Activated CD8-positive, alpha-beta memory T cell treated with anti-CD3 and anti-CD28 coated beads, Interleukin-2, amount 10 ng/mL, durations not matched to agents 7 days and 5 days (primary cell): ENCODE results near the gene SLC35A3. TPM values are rescaled to one million over a fixed set of nuclear protein-coding genes. Genes with fewer than 3 reads are reported as not detected.

Experiments used
- ATAC-seq: fragments of 150-1000 bp; cut with Tn5 transposase; one replicate; pipeline ENCODE4 v1.10.0; 2021; ENCODE audit warnings: moderate library complexity
- CTCF ChIA-PET: fragments of 350-600 bp; sonication (Branson Sonifier 250); formaldehyde crosslinking; loops from one replicate; lab custom pipeline; 2021; ENCODE audit warnings: antibody characterized with exemption; lab: Charles Lee
- DNase-seq: peaks from one replicate; pipeline ENCODE4 v3.0.0-alpha.2; 2020
- H3K27ac Mint-ChIP-seq: one replicate; pipeline ENCODE4 v1.8.0; 2021; ENCODE audit warnings: mild to moderate bottlenecking, mixed read lengths
- H3K27me3 Mint-ChIP-seq: one replicate; pipeline ENCODE4 v1.8.0; 2021; ENCODE audit warnings: mixed read lengths
- H3K36me3 Mint-ChIP-seq: one replicate; pipeline ENCODE4 v1.8.0; 2021; ENCODE audit warnings: mild to moderate bottlenecking, mixed read lengths
- H3K4me1 Mint-ChIP-seq: one replicate; pipeline ENCODE4 v1.8.0; 2021; ENCODE audit warnings: mixed read lengths
- H3K4me3 Mint-ChIP-seq: one replicate; pipeline ENCODE4 v1.8.0; 2021; ENCODE audit warnings: mild to moderate bottlenecking, moderate library complexity, mixed read lengths
- H3K9me3 Mint-ChIP-seq: one replicate; pipeline ENCODE4 v1.8.0; 2022; ENCODE audit warnings: low read depth, mixed read lengths
- total RNA-seq, 2 experiments: library from RNA; stranded (reverse); gene quantifications; one replicate each; pipeline ENCODE4 v1.2.3, GENCODE V29; 2021

SLC35A3 gene
- total RNA-seq, 2 experiments from 2014 or later, result 14.6 to 17.7 TPM

DNA sequence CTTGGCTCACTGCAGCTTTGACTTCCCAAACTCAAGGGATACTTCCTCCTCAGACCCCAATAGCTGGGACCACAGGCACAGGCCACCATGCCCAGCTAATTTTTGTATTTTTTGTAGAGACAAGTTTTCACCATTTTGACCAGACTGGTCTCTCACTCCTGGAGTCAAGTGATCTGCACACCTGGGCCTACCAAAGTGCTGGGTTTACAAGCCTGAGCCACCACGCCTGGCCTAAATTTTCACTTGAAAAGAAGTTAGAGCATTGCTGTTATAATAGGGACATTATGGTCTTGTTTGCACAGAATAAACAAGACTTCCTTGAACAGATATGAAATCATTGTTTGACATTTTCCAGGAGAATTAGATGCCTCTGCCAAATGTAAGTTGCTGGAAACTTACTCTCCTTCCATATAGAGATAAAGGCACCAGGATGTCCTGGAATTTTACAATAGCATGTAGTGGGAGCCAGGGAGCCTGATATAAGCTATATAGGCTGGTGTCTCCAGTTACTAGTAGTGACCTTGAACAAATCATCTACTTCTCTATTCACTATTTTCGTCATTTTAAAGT, 16.9 kb downstream of the SLC35A3 start:
- DNase-seq (no peak), ATAC-seq (no peak)
- CTCF ChIA-PET, result no interaction called here
- H3K4me3 Mint-ChIP-seq, result no peak overlapping the region
- no peaks in the 10 kb centered on the region for H3K27me3 Mint-ChIP-seq
- H3K4me1 Mint-ChIP-seq, result peaks cover 7% of the 10 kb centered on the region
- H3K9me3 Mint-ChIP-seq, result peaks cover 8% of the 10 kb centered on the region
- no peak overlapping the region for H3K27ac Mint-ChIP-seq
- H3K36me3 Mint-ChIP-seq, result peaks cover 39% of the 10 kb centered on the region

DNA sequence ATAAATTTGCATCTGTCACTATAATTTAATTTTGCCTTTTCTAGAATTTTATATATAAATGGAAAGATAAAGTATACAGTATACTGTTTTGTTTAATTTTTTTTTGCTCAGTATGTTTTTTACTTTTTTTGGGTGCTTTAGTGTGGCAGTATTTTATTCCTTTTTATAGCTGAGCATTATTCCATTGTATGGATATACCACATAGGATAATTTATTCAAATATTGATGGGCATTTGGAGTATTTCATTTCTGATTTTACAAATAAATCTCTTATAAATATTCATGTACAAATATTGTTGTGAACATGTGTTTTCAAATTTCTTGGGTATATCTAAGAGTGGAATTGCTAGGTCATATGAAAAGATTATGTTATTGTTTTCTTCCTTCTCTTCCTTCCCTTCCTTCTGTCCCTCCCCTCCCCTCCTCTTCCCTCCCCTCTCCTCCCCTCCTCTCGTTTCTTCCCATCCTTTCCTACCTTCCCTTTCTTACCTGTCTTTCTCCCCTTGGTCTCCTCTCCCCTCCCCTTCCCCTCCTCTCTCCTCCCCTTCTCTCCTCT, 18.5 kb downstream of the SLC35A3 start:
- H3K36me3 Mint-ChIP-seq, result peaks cover 51% of the 10 kb centered on the region
- CTCF ChIA-PET, result no interaction called here
- no peak for DNase-seq
- no peak overlapping the region for H3K27ac Mint-ChIP-seq
- no peak overlapping the region for H3K4me3 Mint-ChIP-seq
- no peak for ATAC-seq
- H3K4me1 Mint-ChIP-seq, result peaks cover 7% of the 10 kb centered on the region
- H3K9me3 Mint-ChIP-seq, result peaks cover 12% of the 10 kb centered on the region
- no peaks in the 10 kb centered on the region for H3K27me3 Mint-ChIP-seq

DNA sequence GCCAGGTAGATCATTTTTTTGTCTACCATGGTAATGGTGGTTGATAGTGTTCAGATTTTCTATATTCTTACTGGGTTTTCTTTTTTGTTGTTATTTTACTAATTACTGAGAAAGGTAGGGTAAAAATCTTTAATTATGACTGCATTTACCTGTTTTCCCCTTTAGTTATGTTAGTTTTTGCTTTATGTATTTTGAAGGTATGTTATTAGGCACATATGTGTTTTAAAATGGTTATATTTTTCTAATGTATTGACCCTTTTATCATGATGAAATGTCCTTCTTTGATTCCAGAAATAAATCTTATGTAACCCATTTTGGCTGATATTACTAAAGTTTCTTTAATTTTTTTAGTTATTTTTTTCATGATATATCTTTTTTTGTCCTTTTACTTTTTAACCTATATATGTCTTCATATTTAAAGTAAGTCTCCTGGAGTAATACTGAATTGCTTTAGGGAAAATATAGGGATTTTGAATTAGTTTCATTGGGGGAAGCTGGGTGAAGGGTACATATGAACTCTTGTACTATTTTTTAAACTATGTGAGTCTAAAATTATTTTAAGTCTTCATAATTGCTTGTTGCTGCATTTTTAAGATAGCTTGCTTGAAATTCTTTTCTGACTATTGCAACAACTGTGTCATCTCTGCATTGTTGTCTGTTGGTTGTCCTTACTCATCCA, 22.4 kb downstream of the SLC35A3 start:
- ATAC-seq (no peak), DNase-seq (no peak)
- H3K4me1 Mint-ChIP-seq, result no peaks in the 10 kb centered on the region
- H3K36me3 Mint-ChIP-seq, result peaks cover 53% of the 10 kb centered on the region
- H3K4me3 Mint-ChIP-seq, result no peak overlapping the region
- CTCF ChIA-PET, result no interaction called here
- no peaks in the 10 kb centered on the region for H3K27me3 Mint-ChIP-seq
- peaks cover 9% of the 10 kb centered on the region for H3K9me3 Mint-ChIP-seq
- no peak overlapping the region for H3K27ac Mint-ChIP-seq

DNA sequence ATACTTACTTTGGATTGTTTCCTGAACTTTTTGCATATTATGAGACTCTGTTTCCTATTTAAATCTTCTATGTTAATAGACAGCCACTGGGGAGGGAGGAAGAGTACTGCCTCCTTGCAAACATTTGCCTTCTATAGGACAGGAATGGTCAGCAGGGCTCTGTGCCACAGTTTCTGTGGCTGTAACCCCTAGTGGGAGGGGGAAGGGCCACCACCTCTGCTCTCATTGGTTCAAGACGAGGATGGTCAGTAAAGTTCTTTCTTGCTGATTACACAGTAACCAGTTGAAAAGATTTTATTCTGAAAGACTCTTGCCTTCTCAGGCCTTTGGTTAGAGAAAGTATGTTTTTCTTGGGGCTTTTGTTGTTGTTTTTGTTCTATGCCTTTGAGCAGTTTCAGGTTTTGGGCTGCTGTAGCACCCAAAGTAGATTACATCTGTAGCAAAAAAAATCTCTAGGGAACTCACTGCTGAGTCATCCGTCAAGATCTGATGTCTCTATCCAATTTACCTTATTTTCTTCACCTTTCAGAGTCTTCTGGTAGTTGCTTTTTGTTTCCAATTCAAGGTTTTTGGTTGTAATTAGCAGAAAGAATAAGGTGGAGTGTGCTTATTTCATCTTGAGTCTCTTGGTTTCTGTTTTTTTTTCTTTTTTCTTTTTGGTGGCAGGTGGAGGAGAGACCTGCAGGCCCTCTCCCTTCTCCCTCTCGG, 23.1 kb downstream of the SLC35A3 start:
- H3K27me3 Mint-ChIP-seq, result no peaks in the 10 kb centered on the region
- no peak for DNase-seq
- peaks cover 9% of the 10 kb centered on the region for H3K9me3 Mint-ChIP-seq
- no peak overlapping the region for H3K4me3 Mint-ChIP-seq
- no peak overlapping the region for H3K27ac Mint-ChIP-seq
- CTCF ChIA-PET, result no interaction called here
- no peak for ATAC-seq
- peaks cover 53% of the 10 kb centered on the region for H3K36me3 Mint-ChIP-seq
- no peaks in the 10 kb centered on the region for H3K4me1 Mint-ChIP-seq

DNA sequence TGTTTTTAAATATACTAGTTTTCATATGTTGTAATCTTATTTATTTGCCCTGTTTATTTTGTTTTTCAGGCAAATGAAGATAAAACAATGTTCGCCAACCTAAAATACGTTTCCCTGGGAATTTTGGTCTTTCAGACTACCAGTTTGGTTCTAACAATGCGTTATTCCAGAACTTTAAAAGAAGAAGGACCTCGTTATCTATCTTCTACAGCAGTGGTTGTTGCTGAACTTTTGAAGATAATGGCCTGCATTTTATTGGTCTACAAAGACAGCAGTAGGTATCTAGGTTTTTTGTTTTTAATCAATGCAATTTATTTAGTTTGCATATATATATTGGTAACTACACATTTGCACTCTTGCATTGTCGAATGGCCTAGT, 23.7 kb downstream of the SLC35A3 start:
- ATAC-seq (no peak), DNase-seq (no peak)
- Mint-ChIP-seq H3K4me3 (no peak overlapping the region), H3K36me3 (peaks cover 53% of the 10 kb centered on the region), H3K9me3 (peaks cover 9% of the 10 kb centered on the region), H3K27me3 (no peaks in the 10 kb centered on the region), H3K4me1 (no peaks in the 10 kb centered on the region), H3K27ac (no peak overlapping the region)
- CTCF ChIA-PET, result no interaction called here

DNA sequence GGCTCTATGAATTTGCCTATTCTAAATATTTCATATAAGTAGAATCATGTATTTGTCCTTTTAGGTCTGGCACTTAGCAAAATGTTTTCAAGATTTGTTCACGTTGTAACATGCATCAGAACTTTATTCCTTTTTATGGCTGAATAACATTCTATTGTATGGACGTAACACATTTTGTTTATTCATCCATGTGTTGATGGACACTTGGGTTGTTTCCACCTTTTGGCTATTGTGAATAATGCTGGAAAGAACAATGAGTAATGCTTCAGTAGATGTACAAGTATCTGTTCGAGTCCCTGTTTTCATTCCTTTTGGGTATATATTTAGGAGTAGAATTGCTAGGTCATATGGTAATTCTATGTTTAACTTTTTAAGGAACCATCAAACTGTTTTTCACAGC, 24.7 kb downstream of the SLC35A3 start:
- Mint-ChIP-seq H3K36me3 (peaks cover 54% of the 10 kb centered on the region), H3K4me3 (no peak overlapping the region), H3K27ac (no peak overlapping the region), H3K27me3 (no peaks in the 10 kb centered on the region), H3K9me3 (peaks cover 9% of the 10 kb centered on the region), H3K4me1 (no peaks in the 10 kb centered on the region)
- ATAC-seq (no peak), DNase-seq (no peak)
- CTCF ChIA-PET, result no interaction called here

DNA sequence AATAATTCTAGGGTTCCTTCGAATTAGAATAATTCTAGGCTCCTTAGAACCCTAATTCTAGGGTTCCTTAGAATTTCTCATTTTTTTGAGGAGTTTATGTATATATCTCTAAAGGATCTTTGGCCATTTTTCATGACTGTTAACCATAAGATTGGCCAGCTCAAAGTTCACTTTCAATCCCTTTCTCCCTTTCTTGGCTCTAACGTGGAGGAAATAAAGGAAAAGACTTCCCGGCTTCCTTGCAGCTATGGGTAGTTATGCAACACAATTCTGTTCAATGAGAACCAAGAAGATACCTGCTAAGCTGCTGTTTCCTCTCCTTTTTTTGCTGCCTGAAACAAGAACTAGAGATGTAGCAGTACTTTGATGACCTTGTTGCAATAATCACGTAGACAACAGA, 27.2 kb downstream of the SLC35A3 start:
- DNase-seq, result no peak
- Mint-ChIP-seq H3K9me3 (peaks cover 4% of the 10 kb centered on the region), H3K36me3 (peaks cover 42% of the 10 kb centered on the region), H3K27me3 (no peaks in the 10 kb centered on the region), H3K4me1 (no peaks in the 10 kb centered on the region), H3K27ac (no peak overlapping the region), H3K4me3 (no peak overlapping the region)
- no peak for ATAC-seq
- CTCF ChIA-PET, result no interaction called here

DNA sequence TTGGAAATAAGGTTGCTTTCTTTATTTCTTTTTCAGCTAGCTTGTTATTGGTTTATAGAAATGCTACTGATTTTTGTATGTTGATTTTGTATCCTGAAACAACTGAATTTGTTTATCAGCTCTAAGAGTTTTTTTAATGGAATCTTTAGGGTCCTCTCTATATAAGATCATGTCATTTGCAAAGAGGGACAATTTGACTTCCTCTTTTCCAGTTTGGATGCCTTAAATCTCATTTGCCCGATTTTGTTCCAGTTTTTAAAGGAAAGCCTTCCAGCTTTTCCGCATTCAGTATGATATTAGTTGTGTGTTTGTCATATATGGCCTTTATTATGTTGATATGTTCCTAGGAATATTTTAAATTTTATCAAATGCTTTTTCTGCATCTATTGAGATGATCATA, 31.7 kb downstream of the SLC35A3 start:
- H3K27me3 Mint-ChIP-seq, result no peaks in the 10 kb centered on the region
- ATAC-seq (no peak), DNase-seq (no peak)
- H3K4me3 Mint-ChIP-seq, result no peak overlapping the region
- peaks cover 44% of the 10 kb centered on the region for H3K36me3 Mint-ChIP-seq
- H3K27ac Mint-ChIP-seq, result no peak overlapping the region
- CTCF ChIA-PET, result no interaction called here
- peaks cover 13% of the 10 kb centered on the region for H3K9me3 Mint-ChIP-seq
- H3K4me1 Mint-ChIP-seq, result no peaks in the 10 kb centered on the region

DNA sequence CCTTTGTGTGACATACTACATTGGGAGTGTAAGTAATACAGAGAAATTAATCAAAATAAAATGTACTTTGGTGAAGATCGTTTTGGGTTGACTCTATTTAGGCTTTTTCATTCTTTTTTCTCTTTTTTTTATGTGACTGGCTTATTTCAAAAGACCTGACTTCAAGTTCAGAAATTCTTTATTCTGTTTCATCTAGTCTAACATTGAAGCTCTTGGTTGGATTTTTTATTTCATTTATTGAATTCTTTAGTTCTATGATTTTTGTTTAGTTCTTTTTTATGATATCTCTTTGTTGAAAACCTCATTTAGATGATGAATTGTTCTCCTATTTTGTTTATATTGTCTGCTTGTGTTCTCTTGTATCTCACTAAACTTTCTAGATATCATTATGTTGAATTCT, 35.6 kb downstream of the SLC35A3 start:
- no peak for ATAC-seq
- Mint-ChIP-seq H3K4me1 (no peaks in the 10 kb centered on the region), H3K27me3 (no peaks in the 10 kb centered on the region), H3K27ac (no peak overlapping the region), H3K36me3 (peaks cover 49% of the 10 kb centered on the region), H3K9me3 (peaks cover 13% of the 10 kb centered on the region), H3K4me3 (no peak overlapping the region)
- DNase-seq, result no peak
- CTCF ChIA-PET, result no interaction called here

DNA sequence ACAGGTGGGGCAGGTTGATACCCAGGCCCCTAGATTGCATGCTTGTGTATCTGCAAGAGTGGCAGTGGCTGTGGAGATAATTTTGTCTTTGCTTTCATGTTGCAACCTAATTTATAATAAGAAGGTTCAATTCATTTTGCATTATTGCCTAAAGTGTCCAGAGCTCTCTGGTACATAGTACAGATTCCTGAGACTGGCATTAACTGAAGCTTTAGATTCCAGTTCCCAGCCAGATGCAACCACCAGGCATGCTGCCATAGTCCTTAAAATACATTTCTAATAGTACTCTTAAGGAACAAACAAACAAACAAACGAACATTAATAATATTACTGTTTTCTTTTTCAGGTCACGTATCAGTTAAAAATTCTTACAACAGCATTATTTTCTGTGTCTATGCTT, 36.9 kb downstream of the SLC35A3 start:
- Mint-ChIP-seq H3K27me3 (no peaks in the 10 kb centered on the region), H3K4me1 (no peaks in the 10 kb centered on the region), H3K27ac (no peak overlapping the region), H3K9me3 (peaks cover 13% of the 10 kb centered on the region), H3K4me3 (no peak overlapping the region), H3K36me3 (peaks cover 48% of the 10 kb centered on the region)
- ATAC-seq (no peak), DNase-seq (no peak)
- CTCF ChIA-PET, result no interaction called here

DNA sequence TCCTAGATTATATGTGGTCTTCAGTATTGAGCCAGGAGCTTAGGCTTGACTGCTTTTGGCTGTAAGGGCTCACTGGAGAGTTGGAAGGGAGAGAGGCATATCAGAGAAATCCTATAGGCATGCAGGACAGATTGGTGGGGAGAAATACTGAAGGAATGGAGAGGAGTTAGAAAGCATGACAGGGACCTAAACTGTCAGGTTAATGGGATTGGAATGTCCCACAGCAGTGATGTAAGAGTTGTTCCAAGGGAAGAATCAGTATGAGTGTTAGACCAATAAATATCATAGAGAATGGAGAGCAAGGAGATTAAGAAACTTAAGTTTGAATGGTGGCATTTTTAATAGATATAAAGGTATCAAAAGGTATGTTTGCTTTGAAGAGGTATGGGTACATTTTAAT, 39.7 kb downstream of the SLC35A3 start:
- H3K27me3 Mint-ChIP-seq, result no peaks in the 10 kb centered on the region
- no peak for DNase-seq
- H3K36me3 Mint-ChIP-seq, result peaks cover 27% of the 10 kb centered on the region
- CTCF ChIA-PET, result no interaction called here
- H3K4me3 Mint-ChIP-seq, result no peak overlapping the region
- ATAC-seq, result no peak
- no peaks in the 10 kb centered on the region for H3K4me1 Mint-ChIP-seq
- H3K9me3 Mint-ChIP-seq, result peaks cover 10% of the 10 kb centered on the region
- H3K27ac Mint-ChIP-seq, result no peak overlapping the region

DNA sequence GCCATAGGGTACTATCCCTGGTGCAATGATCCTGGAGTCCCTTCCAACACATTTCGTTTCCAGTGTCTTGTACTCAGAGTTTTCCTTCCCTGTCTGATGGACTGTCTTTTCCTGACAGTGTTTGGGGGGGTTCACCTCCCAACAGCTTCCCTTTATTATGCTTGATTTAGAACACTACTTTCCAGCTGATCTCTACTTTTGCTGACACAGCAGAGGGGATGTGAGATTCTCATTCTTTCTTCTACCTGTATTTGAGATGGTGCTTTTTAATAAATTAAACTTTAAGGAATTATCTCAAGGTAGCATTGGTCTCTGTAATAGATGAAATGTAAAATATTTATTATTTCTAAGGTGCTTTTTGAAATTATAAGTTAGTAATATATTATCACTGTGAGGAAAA, 41.0 kb downstream of the SLC35A3 start:
- no peak overlapping the region for H3K27ac Mint-ChIP-seq
- no peak overlapping the region for H3K4me3 Mint-ChIP-seq
- no peaks in the 10 kb centered on the region for H3K4me1 Mint-ChIP-seq
- ATAC-seq (no peak), DNase-seq (no peak)
- CTCF ChIA-PET, result no interaction called here
- H3K27me3 Mint-ChIP-seq, result no peaks in the 10 kb centered on the region
- peaks cover 16% of the 10 kb centered on the region for H3K36me3 Mint-ChIP-seq
- peaks cover 3% of the 10 kb centered on the region for H3K9me3 Mint-ChIP-seq

DNA sequence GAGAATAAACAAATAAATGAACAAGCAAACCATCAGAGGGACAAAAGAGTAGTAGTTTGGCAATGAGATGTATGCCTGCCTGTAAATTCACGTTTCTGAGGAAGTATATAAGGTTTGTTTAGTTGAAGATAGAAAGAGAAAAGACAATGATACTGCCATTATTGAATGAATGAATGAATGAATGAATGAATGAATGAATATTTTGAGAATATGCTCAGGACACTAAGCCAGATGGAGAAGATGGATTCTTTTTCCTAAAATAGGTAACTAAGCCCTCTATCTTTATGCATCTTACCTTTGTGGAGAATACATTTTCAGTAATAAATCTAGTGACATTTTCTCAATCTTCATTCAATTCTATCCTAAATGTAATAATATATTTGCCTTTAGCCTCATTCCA, 49.4 kb downstream of the SLC35A3 start:
- DNase-seq (no peak), ATAC-seq (no peak)
- H3K9me3 Mint-ChIP-seq, result no peaks in the 10 kb centered on the region
- H3K36me3 Mint-ChIP-seq, result peaks cover 18% of the 10 kb centered on the region
- peaks cover 3% of the 10 kb centered on the region for H3K4me1 Mint-ChIP-seq
- no peak overlapping the region for H3K27ac Mint-ChIP-seq
- CTCF ChIA-PET, result no interaction called here
- H3K27me3 Mint-ChIP-seq, result no peaks in the 10 kb centered on the region
- no peak overlapping the region for H3K4me3 Mint-ChIP-seq

DNA sequence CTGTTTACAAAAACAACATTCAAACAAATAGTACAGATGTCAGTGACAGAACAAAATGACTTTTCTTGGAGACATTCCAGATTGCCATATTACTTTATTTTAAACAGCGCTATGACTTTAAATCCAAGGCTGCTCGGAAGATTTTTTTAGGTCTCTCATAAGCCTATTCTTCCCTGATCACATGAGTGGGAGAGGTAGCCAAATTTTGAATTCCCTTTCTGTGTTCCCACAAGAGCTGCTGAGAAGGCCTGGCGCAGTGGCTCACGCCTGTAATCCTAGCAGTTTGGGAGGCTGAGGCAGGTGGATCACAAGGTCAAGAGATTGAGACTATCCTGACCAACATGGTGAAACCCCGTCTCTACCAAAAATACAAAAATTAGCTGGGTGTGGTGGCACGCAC, 53.7 kb downstream of the SLC35A3 start:
- Mint-ChIP-seq H3K27me3 (no peaks in the 10 kb centered on the region), H3K4me1 (peaks cover 12% of the 10 kb centered on the region), H3K4me3 (no peak overlapping the region), H3K36me3 (peaks cover 9% of the 10 kb centered on the region), H3K27ac (no peak overlapping the region), H3K9me3 (no peaks in the 10 kb centered on the region)
- DNase-seq (no peak), ATAC-seq (no peak)
- CTCF ChIA-PET, result no interaction called here
